GM12891 (cell line): Measurements from ENCODE around the gene GNA14.

ENCODE experiments used
- POLR2A ChIP-seq: IDR thresholded peaks from 2 replicates; pipeline ENCODE4 v1.6.1; 2011; ENCODE audit warnings: low read depth, low read length, control low read depth
- POLR2AphosphoS5 ChIP-seq: IDR thresholded peaks from 2 replicates; pipeline ENCODE4 v1.6.1; 2011; ENCODE audit warnings: low read depth, low read length, control low read depth

- TF ChIP-seq POLR2A (no peak), POLR2AphosphoS5 (no peak)
Measured at GRCh38 chr9:77403239-77403638, 244.9 kb downstream of the GNA14 start.
